Measurements from ENCODE around the gene PLEKHF1.

GRCh38 chr19:29687897-29688728, 22.9 kb downstream of the PLEKHF1 start:
- TF ChIP-seq CTCF (IDR thresholded peaks at IDR 0.05): no peak
- no peak for TF ChIP-seq EZH2 (IDR thresholded peaks at IDR 0.05; ENCODE audit: borderline replicate concordance, insufficient read depth, low read depth, low read length, poor library complexity, severe bottlenecking)
